A673 (cell line): Measurements from ENCODE around the gene LCK.

Experiments
- CTCF ChIP-seq: fragments of 300-800, 200-600 bp; sonication (generic); conservative IDR thresholded peaks from 2 replicates; pipeline ENCODE4 v1.5.1; 2017; ENCODE audit warnings: low read depth, mild to moderate bottlenecking, antibody characterized with exemption, low read length, moderate library complexity, mixed read lengths
- EZH2 ChIP-seq: fragments of 200-600 bp; sonication (generic); IDR thresholded peaks from 2 replicates; pipeline ENCODE4 v1.6.1; 2017; ENCODE audit warnings: borderline replicate concordance, low read depth, mild to moderate bottlenecking, mixed read lengths, antibody characterized with exemption, low read length; ENCODE audit not compliant: poor library complexity, severe bottlenecking

GRCh38 chr1:32208469-32208868, 42.6 kb upstream of the LCK start:
- no peak for TF ChIP-seq CTCF
- no peak for TF ChIP-seq EZH2
